Upper lobe of left lung (tissue), 6 donors: ENCODE data around the gene PCDHA7. TPM values are rescaled to one million over a fixed set of nuclear protein-coding genes. Genes with fewer than 3 reads are reported as not detected.
"Not testable (repeated sequence)": the region's sequence is repeated elsewhere in the genome, so short reads cannot be mapped to it uniquely, and the experiment has no call there.

Experiments
- ATAC-seq, 2 donors: fragments of 200-7000 bp; cut with Tn5 transposase; one replicate each; pipeline ENCODE4 v1.9.1; 2022; ENCODE audit warnings: mild to moderate bottlenecking in 2 of 2, moderate library complexity in 2 of 2; ENCODE audit not compliant: low FRiP score in 2 of 2
- DNase-seq, 2 donors: peaks; one replicate each; pipeline ENCODE4 v3.0.0-alpha.2; 2019 to 2020
- H3K27ac ChIP-seq, 4 donors: fragments of 200-600 bp; sonication (generic); one replicate each; pipeline ENCODE4 v1.5.1; 2016 to 2019
- H3K27me3 ChIP-seq, 4 donors: fragments of 200-600 bp; sonication (generic); one replicate each; pipeline ENCODE4 v1.5.1; 2017 to 2019
- H3K36me3 ChIP-seq, 4 donors: fragments of 200-600 bp; sonication (generic); one replicate each; pipeline ENCODE4 v1.5.1; 2016 to 2019
- H3K4me1 ChIP-seq, 4 donors: fragments of 200-600 bp; sonication (generic); one replicate each; pipeline ENCODE4 v1.5.1; 2018 to 2019
- H3K4me3 ChIP-seq, 4 donors: fragments of 200-600 bp; sonication (generic); one replicate each; pipeline ENCODE4 v1.5.1; 2017 to 2019; ENCODE audit warnings: mild to moderate bottlenecking in 2 of 4, moderate library complexity in 1 of 4
- H3K9me3 ChIP-seq, 4 donors: fragments of 200-600 bp; sonication (generic); one replicate each; pipeline ENCODE4 v1.5.1; 2018 to 2019
- EP300 ChIP-seq, 4 donors: sonication (generic); formaldehyde crosslinking; IDR thresholded peaks; one replicate each; pipeline ENCODE4 v1.5.1; 2017; ENCODE audit warnings: antibody characterized with exemption in 4 of 4, control low read depth in 2 of 4
- POLR2A ChIP-seq, 4 donors: fragments of 450-650 bp; IDR thresholded peaks; one replicate each; pipeline ENCODE4 v1.5.1; 2016 to 2017; ENCODE audit warnings: antibody characterized with exemption in 4 of 4, mild to moderate bottlenecking in 2 of 4
- POLR2AphosphoS5 ChIP-seq, 2 donors: sonication (generic); formaldehyde crosslinking; IDR thresholded peaks; one replicate each; pipeline ENCODE4 v1.5.1; 2017; ENCODE audit warnings: antibody characterized with exemption in 2 of 2
- WGBS, 2 donors: methylation state at CpG; one replicate each; pipeline ENCODE4 v1.1.5; 2017 to 2018; 5-methylcytosine and 5-hydroxymethylcytosine counted together
- total RNA-seq, 6 donors: library from RNA; depleted of rRNA in 4 of 6; stranded (reverse); fragments of >200 nt in 4 of 6; gene quantifications; one replicate each; pipeline versions ENCODE4 v1.1.0 to v1.2.1, GENCODE V29; 2016 to 2021
- TF ChIP-seq, protein P1 (sequence below), 6 experiments: fragments of 450-650 bp in 4 of 6; fragments of 200-600 bp in 2 of 6; sonication (generic) in 2 of 6; IDR thresholded peaks; one replicate each; pipeline ENCODE4 v1.5.1; 2016 to 2019; ENCODE audit warnings: antibody characterized with exemption in 6 of 6
- donor health status: DM: no; HTN: no; CAD: no; lungs with moderate emphysema.
- donor health status: DM: no; HTN: yes; CAD: no; lungs with severe emphysema.

Gene PCDHA7, protein sequence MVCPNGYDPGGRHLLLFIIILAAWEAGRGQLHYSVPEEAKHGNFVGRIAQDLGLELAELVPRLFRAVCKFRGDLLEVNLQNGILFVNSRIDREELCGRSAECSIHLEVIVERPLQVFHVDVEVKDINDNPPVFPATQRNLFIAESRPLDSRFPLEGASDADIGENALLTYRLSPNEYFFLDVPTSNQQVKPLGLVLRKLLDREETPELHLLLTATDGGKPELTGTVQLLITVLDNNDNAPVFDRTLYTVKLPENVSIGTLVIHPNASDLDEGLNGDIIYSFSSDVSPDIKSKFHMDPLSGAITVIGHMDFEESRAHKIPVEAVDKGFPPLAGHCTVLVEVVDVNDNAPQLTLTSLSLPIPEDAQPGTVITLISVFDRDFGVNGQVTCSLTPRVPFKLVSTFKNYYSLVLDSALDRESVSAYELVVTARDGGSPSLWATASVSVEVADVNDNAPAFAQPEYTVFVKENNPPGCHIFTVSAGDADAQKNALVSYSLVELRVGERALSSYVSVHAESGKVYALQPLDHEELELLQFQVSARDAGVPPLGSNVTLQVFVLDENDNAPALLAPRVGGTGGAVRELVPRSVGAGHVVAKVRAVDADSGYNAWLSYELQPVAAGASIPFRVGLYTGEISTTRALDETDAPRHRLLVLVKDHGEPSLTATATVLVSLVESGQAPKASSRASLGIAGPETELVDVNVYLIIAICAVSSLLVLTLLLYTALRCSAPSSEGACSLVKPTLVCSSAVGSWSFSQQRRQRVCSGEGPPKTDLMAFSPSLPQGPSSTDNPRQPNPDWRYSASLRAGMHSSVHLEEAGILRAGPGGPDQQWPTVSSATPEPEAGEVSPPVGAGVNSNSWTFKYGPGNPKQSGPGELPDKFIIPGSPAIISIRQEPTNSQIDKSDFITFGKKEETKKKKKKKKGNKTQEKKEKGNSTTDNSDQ
- total RNA-seq, result 1 to 10 TPM in 1 of 6 donors, under 1 TPM in 5; 0.46 to 3.1 (median 0.57) TPM

DNA sequence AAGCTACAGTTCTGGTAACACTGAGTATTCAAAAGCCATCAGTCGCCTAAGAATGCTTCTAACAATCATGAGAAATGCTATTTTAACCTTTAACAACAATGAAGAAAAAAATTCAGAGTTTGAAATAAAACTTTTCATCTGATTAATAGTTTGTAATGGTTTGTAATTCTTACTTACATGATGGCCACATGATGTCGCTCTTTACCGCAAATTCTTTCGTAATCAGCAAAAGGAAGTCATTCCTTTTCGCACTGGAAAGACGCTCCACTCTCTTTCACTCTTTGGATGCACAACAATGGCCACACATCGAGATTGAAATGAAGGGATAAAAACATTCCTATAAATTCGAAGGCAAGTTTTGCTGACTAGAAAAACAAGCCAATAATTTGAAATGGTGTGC, at the start of gene PCDHA7:
TSS of gene PCDHA7 (plus strand) at position 277 of the 400 bp plus-strand sequence. CDS start at position 392, 115 bp downstream.
- H3K4me3 ChIP-seq, result peak within 1 kb of the TSS in 3 of 4 donors; percentile 5 to 25 (median 16)
- TF ChIP-seq EP300 (IDR thresholded peaks at IDR 0.05) (no peak), POLR2AphosphoS5 (IDR thresholded peaks at IDR 0.05) (no peak), POLR2A (IDR thresholded peaks at IDR 0.05) (no peak)
- TF ChIP-seq, protein P1, sequence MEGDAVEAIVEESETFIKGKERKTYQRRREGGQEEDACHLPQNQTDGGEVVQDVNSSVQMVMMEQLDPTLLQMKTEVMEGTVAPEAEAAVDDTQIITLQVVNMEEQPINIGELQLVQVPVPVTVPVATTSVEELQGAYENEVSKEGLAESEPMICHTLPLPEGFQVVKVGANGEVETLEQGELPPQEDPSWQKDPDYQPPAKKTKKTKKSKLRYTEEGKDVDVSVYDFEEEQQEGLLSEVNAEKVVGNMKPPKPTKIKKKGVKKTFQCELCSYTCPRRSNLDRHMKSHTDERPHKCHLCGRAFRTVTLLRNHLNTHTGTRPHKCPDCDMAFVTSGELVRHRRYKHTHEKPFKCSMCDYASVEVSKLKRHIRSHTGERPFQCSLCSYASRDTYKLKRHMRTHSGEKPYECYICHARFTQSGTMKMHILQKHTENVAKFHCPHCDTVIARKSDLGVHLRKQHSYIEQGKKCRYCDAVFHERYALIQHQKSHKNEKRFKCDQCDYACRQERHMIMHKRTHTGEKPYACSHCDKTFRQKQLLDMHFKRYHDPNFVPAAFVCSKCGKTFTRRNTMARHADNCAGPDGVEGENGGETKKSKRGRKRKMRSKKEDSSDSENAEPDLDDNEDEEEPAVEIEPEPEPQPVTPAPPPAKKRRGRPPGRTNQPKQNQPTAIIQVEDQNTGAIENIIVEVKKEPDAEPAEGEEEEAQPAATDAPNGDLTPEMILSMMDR (IDR thresholded peaks at IDR 0.05), result no peak
- no peaks in the 10 kb centered on the region for H3K36me3 ChIP-seq
- no peak for ATAC-seq
- H3K27me3 ChIP-seq, result no peaks in the 10 kb centered on the region
- no peak within 1 kb of the TSS for H3K27ac ChIP-seq
- H3K9me3 ChIP-seq, result peaks cover 10 to 43% (median 36%) of the 10 kb centered on the region in 4 donors
- WGBS, 2 donors, result 8 to 16% methylated on average over 8 of the region's 8 CpGs
- no peaks in the 10 kb centered on the region for H3K4me1 ChIP-seq
- no peak for DNase-seq

DNA sequence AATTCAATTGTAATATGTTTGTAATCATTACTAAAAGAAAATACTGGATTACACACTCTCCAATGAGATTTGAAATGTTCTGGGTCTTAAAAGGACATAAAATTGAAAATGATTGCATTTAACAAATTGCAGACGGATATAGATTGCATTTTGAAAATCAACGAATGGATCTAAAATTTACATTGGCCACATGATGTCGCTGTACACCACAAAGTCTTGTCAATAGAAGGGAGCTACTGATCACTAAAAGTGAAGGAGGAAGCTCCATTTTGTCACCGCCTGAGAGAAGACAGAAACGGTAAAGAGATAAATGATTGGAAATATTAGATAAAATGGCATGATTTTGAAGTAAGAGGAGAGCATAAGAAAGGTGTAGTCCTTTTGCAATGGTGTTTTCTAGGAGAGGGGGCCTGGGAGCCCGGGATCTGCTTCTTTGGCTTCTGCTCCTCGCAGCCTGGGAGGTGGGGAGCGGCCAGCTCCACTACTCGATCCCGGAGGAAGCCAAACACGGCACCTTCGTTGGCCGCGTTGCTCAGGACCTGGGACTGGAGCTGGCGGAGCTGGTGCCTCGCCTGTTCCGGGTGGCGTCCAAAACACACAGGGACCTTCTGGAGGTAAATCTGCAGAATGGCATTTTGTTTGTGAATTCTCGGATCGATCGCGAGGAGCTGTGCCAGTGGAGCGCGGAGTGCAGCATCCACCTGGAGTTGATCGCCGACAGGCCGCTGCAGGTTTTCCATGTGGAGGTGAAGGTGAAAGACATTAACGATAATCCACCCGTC, 48.0 kb upstream of the PCDHA7 start, which contains the start of gene PCDHA1:
TSS of gene PCDHA1 (plus strand) at position 236 of the 782 bp plus-strand sequence.
- Histone ChIP-seq H3K4me1 (no peaks in the 10 kb centered on the region), H3K9me3 (peaks cover 34 to 74% (median 61%) of the 10 kb centered on the region in 4 donors)

DNA sequence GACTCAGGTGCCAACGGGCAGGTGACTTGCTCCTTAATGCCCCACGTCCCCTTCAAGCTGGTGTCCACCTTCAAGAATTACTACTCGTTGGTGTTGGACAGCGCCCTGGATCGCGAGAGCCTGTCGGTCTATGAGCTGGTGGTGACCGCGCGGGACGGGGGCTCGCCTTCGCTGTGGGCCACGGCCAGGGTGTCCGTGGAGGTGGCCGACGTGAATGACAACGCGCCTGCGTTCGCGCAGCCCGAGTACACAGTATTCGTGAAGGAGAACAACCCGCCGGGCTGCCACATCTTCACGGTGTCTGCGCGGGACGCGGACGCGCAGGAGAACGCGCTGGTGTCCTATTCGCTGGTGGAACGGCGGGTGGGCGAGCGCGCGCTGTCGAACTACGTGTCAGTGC, 46.6 kb upstream of the PCDHA7 start:
- not testable (repeated sequence) for H3K27me3 ChIP-seq, H3K4me1 ChIP-seq, H3K36me3 ChIP-seq, H3K27ac ChIP-seq, ATAC-seq, H3K4me3 ChIP-seq
- DNase-seq, result peak in 1 of 2 donors; percentile 79
- WGBS, 2 donors, result 29 to 58% methylated on average over 4 to 44 of the region's 44 CpGs
- H3K9me3 ChIP-seq, result peaks cover 34 to 70% (median 59%) of the 10 kb centered on the region in 4 donors

More for the DNA sequence above, 48.0 kb upstream of the PCDHA7 start, which contains the start of gene PCDHA1:
- Histone ChIP-seq H3K4me3 (no peak within 1 kb of the TSS), H3K36me3 (no peaks in the 10 kb centered on the region), H3K27me3 (no peaks in the 10 kb centered on the region), H3K27ac (no peak within 1 kb of the TSS)
- DNase-seq, result peak in 1 of 2 donors; percentile 46
- no peak for ATAC-seq
- no peak for TF ChIP-seq EP300 (IDR thresholded peaks at IDR 0.05)
- no peak for TF ChIP-seq POLR2AphosphoS5 (IDR thresholded peaks at IDR 0.05)
- TF ChIP-seq POLR2A (IDR thresholded peaks at IDR 0.05), result no peak
- TF ChIP-seq, protein P1 (IDR thresholded peaks at IDR 0.05), result no peak
- 28 to 46% methylated on average over 14 to 29 of the region's 29 CpGs for WGBS, 2 donors

DNA sequence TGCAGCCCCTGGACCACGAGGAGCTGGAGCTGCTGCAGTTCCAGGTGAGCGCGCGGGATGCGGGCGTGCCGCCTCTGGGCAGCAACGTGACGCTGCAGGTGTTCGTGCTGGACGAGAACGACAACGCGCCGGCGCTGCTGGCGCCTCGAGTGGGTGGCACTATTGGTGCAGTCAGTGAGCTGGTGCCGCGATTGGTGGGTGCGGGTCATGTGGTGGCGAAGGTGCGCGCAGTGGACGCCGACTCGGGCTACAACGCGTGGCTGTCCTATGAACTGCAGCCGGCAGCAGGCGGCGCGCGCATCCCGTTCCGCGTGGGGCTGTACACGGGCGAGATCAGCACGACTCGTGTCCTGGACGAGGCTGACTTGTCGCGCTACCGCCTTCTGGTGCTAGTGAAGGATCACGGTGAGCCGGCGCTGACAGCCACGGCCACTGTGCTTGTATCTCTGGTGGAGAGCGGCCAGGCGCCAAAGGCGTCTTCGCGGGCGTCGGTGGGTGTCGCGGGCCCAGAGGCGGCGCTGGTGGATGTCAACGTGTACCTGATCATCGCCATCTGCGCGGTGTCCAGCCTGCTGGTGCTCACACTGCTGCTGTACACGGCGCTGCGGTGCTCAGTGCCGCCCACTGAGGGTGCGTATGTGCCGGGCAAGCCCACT, 46.1 kb upstream of the PCDHA7 start:
- DNase-seq, result peak in 1 of 2 donors; percentile 81
- H3K4me3 ChIP-seq, H3K36me3 ChIP-seq, H3K27ac ChIP-seq, H3K27me3 ChIP-seq, H3K4me1 ChIP-seq, ATAC-seq: not testable (repeated sequence)
- peaks cover 34 to 68% (median 57%) of the 10 kb centered on the region in 4 donors for H3K9me3 ChIP-seq
- 51 to 53% methylated on average over 16 to 50 of the region's 70 CpGs for WGBS, 2 donors

DNA sequence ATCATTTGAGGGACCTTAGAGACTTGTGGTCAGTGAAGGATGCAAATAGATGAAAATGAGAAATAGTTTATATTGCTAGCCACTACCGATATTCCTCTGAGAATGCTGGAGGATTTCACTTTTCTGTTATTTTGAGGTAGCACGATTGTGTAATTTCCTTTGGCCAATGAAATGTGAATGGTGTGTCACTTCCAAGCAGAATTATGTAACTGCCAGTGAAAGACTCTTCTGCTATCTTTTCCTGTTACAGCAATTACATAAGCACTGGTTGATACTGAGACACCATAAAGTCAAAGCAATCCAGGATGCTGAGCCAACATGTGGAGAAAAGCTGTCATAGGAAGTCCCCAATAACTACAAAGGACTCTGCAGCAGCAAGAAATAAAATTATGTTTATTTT, 43.0 kb upstream of the PCDHA7 start:
- ATAC-seq (no peak), DNase-seq (no peak)
- no peak overlapping the region for H3K4me3 ChIP-seq
- 22 to 43% methylated on average over 2 of the region's 2 CpGs for WGBS, 2 donors
- H3K27ac ChIP-seq, result no peak overlapping the region
- H3K9me3 ChIP-seq, result peaks cover 30 to 77% (median 69%) of the 10 kb centered on the region in 4 donors
- no peaks in the 10 kb centered on the region for H3K27me3 ChIP-seq
- no peaks in the 10 kb centered on the region for H3K36me3 ChIP-seq
- H3K4me1 ChIP-seq, result no peaks in the 10 kb centered on the region
- no peak for TF ChIP-seq POLR2A (IDR thresholded peaks at IDR 0.05)
- TF ChIP-seq EP300 (IDR thresholded peaks at IDR 0.05), result no peak
- TF ChIP-seq, protein P1 (IDR thresholded peaks at IDR 0.05), result no peak
- TF ChIP-seq POLR2AphosphoS5 (IDR thresholded peaks at IDR 0.05), result no peak
